ENCODE measurements around the gene APELA. TPM values are rescaled to one million over a fixed set of nuclear protein-coding genes. Genes with fewer than 3 reads are reported as not detected.

APELA gene
- total and polyA plus RNA-seq, 12 donors: not detected

DNA sequence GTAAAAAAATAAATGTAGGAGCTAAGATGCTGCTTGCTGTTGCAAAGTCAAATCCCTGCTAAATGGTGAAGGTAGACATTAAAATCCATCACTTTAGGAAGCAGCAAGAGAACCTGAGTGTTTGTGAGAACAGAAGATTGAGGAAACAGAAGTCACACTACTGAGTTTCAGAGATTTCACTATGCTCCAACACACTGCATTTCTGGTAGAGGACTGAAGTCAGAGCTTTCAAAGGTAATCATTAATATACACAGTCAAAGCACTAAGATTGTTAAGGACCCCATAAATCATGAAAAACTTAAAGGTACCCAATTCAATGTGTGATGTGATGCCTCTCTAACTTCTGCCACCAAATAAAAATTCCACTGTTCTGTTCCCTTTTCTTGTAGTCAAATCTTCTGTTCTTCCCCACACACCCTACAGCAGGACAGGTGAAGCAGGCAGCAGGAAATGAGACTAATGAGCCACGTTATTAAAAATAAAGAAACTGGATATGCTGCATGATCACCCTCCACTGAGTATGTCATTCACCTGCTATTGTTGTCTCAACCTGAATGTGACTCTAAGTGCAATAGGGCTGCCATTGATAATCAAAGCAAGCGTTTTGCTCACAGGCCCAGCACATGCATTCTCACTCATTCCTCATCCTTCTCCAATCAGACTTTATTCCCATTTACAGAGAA lies 28.9 kb upstream of the APELA start:
- no peak for TF ChIP-seq CTCF (IDR thresholded peaks at IDR 0.05)
- WGBS, 2 donors: 47 to 49% methylated on average over 2 of the region's 2 CpGs
- intact Hi-C loops (cut with DNase I): no loop called here
- DNase-seq: no peak
- no peaks in the 10 kb centered on the region for H3K9me3 ChIP-seq
- ATAC-seq: no peak
- H3K4me1 ChIP-seq: no peaks in the 10 kb centered on the region
- no peaks in the 10 kb centered on the region for H3K36me3 ChIP-seq
- no peaks in the 10 kb centered on the region for H3K27me3 ChIP-seq
- H3K27ac ChIP-seq: no peak overlapping the region
- H3K4me3 ChIP-seq: no peak overlapping the region

DNA sequence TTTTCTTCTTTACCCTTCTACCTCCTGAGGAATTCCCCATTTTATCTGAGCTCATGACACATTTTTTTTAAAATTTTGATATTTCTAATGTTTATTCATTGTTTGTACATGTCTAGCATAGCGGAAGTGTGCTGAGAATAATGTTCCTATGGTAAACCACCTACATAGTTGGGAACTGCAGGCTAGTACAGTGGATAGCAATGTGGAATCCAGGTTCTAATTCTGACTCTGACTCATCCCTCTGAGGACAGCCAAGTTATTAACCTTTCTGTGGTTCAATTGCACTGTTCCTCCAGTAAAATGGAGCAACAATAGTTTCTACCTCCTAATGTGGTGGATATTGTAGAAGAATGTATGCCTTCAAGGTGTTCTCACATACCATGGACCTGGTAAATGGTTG lies 20.6 kb upstream of the APELA start:
- H3K4me1 ChIP-seq: no peaks in the 10 kb centered on the region
- 92 to 100% methylated on average over 1 of the region's 1 CpG for WGBS, 2 donors
- H3K9me3 ChIP-seq: no peaks in the 10 kb centered on the region
- TF ChIP-seq CTCF (IDR thresholded peaks at IDR 0.05): no peak
- no peak for ATAC-seq
- H3K4me3 ChIP-seq: no peak overlapping the region
- intact Hi-C loops (cut with DNase I): no loop called here
- no peak for DNase-seq
- no peak overlapping the region for H3K27ac ChIP-seq
- no peaks in the 10 kb centered on the region for H3K36me3 ChIP-seq
- H3K27me3 ChIP-seq: no peaks in the 10 kb centered on the region

DNA sequence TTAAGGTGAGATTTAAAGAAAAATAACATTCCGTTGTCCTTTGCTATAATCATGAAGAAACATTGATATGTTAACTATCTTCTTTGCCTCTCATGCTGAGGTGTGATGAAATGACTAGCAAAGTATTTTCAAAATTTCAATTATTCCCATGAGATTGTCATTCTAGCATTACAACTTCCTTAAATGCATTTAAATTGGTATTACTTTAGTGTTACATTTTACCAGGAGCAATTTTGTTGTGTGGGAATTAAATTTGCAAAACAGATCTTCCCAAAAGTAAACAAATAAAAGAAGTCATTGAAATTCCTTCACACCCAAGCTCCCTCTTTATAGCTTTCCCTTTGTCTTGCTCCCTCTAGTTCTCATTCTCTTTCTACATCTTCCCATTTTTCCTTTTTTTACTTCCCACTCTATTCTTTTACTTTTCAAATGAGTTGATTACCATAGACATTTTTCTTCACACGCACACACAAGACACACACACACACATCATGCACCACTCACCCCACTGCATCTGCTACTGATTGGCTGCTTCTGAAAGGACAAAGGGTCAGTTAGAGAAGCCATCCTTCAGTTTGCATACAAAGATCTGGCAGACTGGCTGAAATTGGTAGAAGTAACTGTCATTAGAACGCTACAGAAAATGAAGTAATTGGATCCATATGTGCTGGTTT lies 10.0 kb upstream of the APELA start:
- no peak overlapping the region for H3K27ac ChIP-seq
- H3K27me3 ChIP-seq: no peaks in the 10 kb centered on the region
- no peak for ATAC-seq
- WGBS, 2 donors: 23 to 26% methylated on average over 3 of the region's 3 CpGs
- no peak for TF ChIP-seq CTCF (IDR thresholded peaks at IDR 0.05)
- no peaks in the 10 kb centered on the region for H3K4me1 ChIP-seq
- peaks cover 0 to 2% (median 0%) of the 10 kb centered on the region in 11 donors for H3K9me3 ChIP-seq
- no peaks in the 10 kb centered on the region for H3K36me3 ChIP-seq
- H3K4me3 ChIP-seq: no peak overlapping the region
- no peak for DNase-seq
- intact Hi-C loops (cut with DNase I): no loop called here

DNA sequence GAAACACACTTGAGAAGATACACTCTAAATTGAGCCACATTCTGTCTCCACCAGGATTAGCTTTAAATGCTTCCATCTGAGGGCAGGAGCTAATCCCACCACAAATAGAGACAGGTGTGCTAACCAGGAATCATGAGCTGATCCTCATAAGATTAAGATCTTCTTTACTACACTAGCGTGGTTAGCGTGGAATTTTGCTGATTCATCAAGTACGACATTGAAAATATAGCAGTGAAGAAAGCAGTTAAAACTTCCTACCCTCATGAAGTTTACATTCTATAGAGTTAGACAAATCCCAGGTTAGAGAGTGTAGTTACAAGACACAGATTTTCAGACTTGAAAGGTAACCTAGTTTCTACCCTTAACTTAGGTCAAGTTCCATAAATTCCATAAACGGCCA lies 5.3 kb upstream of the APELA start:
- no peak for TF ChIP-seq CTCF (IDR thresholded peaks at IDR 0.05)
- no peak for ATAC-seq
- no peak for DNase-seq
- Histone ChIP-seq H3K9me3 (peaks cover 0 to 2% (median 0%) of the 10 kb centered on the region in 11 donors), H3K27ac (no peak overlapping the region), H3K4me3 (no peak overlapping the region), H3K27me3 (peaks cover 0 to 10% (median 0%) of the 10 kb centered on the region in 7 donors), H3K36me3 (no peaks in the 10 kb centered on the region), H3K4me1 (no peaks in the 10 kb centered on the region)
- intact Hi-C loops (cut with DNase I): no loop called here
- WGBS, 2 donors: 86 to 88% methylated on average over 4 of the region's 4 CpGs
